GM12865 (cell line): ENCODE measurements around the gene MLLT3.
A peak's percentile ranks its signal among the peaks of the same experiment; 100 is the strongest.

Experiments
- DNase-seq: peaks from one replicate; pipeline ENCODE4 v3.0.0; 2010; ENCODE audit warnings: low read depth
- H3K4me3 ChIP-seq: 2 replicates; pipeline ENCODE4 v1.5.1; 2011; ENCODE audit warnings: mild to moderate bottlenecking, low read depth, low read length, control low read depth
- CTCF ChIP-seq: IDR thresholded peaks from 2 replicates; pipeline ENCODE4 v1.5.1; 2011; ENCODE audit warnings: low read length, control low read depth, low read depth, inconsistent platforms; ENCODE audit not compliant: insufficient read depth; ENCODE audit errors: missing control alignments

Gene MLLT3

DNA sequence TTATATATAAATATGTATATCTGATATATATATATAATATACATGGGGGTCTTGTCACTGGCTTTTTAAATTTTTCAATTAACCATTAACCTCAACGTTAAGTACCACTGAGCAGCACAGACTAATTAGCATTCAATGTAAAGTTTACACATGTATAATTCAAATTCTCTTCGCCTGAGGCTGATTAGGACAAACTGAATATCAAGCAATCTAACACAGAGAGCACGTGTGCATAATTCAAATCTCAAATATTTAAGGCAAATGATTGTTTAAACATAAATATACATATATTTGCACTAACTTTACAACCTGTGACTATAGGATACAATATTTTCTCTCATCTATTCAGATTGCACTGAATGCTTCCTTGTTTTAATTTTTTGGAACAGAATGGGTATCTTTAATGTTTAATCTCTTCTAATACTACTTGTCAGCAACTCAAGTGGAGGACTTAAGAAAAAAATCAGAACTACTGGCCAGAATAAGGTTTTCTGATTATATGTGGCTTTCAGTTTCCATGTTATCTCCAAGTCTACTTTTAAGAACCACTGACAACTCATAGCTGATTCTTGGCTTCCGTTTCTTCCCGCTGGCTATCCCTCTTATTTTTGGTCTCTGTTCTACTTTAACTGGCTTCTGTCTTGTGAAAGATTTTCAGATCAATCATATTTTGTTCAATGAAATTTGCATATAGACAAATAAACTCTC lies 204.8 kb downstream of the MLLT3 start:
- peak; percentile 40 for DNase-seq
- TF ChIP-seq CTCF: no peak
- no peak overlapping the region for H3K4me3 ChIP-seq

- TF ChIP-seq CTCF: no peak
- DNase-seq: no peak
- H3K4me3 ChIP-seq: no peak overlapping the region
Measured at GRCh38 chr9:20414150-20414549, 208.1 kb downstream of the MLLT3 start.

DNA sequence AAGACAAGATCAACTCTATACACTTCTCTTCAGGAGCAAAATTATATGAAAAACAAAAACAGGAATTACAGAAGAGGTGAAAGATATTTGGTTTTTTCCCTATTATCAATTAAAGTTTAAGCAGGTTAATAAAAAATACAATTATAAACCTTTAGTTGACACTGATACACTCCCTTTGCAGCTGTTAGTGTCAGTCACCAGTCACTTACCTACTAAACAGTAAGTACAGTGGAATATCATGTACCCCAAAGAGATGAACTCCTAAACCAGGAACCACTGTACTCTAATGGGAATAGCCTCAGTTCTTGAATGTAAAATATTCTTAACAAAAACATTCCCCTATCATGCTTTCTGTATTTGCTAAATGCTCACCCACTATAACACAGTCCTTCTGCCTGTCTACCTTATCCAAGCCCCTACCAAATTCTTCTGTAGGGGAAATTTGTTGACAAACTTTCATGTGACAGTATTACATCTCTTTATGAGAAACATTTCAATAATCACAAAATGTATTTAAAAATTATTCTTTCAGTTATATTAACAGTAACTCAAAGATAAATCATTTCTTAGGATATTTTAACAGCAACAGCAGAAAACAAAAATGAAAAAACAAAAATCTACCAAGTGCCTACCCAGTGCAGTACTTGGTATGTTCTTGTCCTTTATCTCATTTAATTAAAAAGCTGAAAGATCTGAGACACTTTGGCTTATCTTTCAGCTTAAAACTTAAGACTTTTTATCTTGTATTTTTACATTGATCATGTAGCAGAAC lies 212.8 kb downstream of the MLLT3 start:
- TF ChIP-seq CTCF: no peak
- no peak overlapping the region for H3K4me3 ChIP-seq
- no peak for DNase-seq

GRCh38 chr9:20408513-20408912 lies 213.8 kb downstream of the MLLT3 start:
- TF ChIP-seq CTCF: no peak
- no peak overlapping the region for H3K4me3 ChIP-seq
- DNase-seq: no peak

DNA sequence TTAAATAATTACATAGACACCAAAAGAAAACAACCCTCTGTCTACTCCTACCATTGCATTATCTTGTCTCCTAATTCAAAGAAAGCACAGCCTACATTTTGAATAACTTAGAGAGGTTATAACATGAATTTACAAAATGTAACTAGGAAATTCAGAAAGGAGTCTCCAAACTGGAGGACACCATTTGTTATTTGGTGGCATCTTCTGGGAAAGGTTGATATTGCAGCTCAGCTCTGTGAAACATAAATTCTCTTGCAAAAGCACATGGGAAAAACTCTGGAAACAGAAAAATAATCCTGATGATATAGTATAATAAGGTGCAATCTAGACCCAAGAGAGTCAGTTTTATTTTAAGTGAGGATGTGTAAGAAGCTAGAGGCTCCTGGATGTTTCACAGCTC lies 215.3 kb downstream of the MLLT3 start:
- H3K4me3 ChIP-seq: no peak overlapping the region
- no peak for TF ChIP-seq CTCF
- no peak for DNase-seq

DNA sequence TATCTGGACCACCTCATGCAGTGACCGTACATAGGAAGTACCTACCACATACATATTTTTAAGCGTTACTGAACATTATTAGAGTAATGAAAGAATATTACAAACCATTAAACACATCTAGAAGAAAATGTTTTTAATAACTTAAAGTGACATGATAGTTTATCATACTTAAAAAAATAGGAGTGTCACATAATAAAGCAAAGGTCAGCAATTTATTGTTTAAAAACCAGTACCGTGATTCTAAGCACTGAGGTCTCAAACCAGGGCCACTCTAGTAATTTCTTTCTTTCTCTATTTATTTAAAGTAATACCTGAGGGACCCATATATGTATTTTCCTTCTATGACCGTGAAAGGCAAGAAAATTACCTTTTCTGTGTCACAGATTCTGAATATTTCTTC lies 216.0 kb downstream of the MLLT3 start:
- TF ChIP-seq CTCF: no peak
- H3K4me3 ChIP-seq: no peak overlapping the region
- no peak for DNase-seq
